GM19324 (cell line): Measurements from ENCODE around the gene GFPT2.

Experiments used
- ATAC-seq: cut with Tn5 transposase; IDR thresholded peaks from one replicate; pipeline ENCODE4 v1.9.1; 2021; ENCODE audit warnings: mild to moderate bottlenecking, moderate library complexity; ENCODE audit not compliant: unreplicated experiment, low FRiP score

GFPT2 gene

GRCh38 chr5:180290568-180291233 lies 62.4 kb downstream of the GFPT2 start:
- ATAC-seq = no peak

DNA sequence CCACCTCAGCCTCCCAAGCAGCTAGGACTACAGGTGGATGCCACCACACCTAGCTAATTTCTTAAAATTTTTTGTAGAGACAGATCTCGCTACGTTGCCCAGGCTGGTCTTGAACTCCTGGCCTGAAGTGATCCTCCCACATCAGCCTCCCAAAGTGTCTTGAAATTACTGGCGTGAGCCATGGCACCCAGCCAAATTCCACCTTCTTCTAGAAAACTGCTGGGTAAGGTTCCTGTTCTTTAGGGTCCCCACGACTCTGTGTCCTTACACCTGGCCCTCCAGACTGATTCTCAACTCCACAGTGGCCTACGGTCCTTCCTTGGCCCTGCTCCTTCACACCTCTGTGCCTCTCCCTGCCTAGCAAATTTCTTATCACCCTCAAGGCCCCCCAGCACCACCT lies 63.2 kb downstream of the GFPT2 start:
- ATAC-seq = no peak

DNA sequence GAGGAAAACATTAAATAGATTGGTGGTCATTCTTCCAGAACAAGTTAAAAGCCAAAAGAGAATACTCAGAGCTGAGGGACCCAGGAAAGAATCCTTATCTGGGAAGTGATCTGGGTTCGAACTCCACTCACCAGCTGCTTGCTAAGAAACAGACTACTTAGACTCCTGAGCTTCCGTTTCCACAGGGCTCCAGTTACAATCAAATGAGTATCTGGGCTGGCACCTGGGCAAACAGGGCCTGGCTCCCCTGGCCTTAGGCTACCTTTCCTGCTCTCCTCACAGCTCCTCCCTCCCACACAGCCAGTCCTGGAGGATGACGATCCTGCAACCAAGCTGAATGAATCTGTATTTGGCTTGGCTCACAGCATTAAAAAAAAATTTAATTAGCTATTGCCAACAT lies 63.7 kb downstream of the GFPT2 start:
- ATAC-seq = no peak

DNA sequence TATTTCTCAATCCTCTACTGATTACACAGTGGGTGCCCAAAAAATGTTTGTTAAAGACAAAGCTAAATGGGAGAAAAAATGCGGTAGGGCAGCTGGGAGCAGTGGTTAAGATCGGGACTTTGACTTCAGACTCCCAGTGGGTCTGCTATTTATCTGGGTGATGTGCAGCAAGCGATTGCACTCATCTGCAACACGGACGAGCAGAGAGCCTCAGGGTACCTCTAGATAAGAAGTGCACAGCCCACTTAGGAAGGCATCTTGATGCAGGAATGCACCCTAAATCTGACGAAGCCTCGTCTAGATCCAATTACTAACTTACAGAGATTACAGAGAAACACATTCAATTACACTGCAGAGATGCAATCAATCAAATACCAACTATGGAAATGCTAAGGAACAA lies 65.3 kb downstream of the GFPT2 start:
- no peak for ATAC-seq

DNA sequence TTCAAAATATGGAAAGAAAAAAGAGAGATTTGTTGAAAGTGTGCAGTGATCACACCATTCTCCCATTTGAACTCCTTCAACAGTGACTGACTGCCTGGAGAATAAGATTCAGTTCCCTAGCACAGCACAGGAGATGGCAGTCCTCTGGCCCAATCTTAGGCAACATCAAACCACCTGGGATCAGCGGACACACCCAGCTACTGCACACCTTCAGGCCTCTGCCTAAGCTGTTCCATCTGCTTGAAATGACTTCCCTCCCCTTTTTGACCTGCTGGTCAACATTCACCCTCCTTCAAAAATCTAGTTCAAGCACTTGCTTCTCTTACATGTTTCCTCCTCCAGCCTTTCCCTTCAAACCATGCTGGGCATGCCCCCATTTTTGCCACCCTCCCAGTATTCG lies 65.7 kb downstream of the GFPT2 start:
- no peak for ATAC-seq

DNA sequence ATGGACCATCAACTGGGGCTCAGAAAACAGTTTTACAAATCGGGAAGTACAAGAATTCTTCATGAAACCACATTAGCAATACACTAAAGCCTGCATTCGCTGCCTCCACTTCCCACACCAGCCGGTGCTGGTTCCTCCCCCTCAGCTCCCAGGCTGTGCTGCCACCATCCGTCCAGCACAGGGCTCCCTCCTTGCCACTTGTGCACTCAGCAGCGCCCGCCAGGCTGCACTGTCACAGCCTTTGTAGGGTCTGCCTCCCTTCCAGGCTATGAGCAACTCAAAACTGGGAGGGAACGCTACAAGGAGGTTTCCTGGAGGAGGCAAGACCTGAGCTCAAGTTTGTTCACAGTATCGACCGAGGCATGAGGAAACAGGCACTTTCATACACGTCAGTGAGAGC lies 69.0 kb downstream of the GFPT2 start:
- no peak for ATAC-seq

- ATAC-seq = no peak
These were observed 70.0 kb downstream of the GFPT2 start for GRCh38 chr5:180283026-180283615.

DNA sequence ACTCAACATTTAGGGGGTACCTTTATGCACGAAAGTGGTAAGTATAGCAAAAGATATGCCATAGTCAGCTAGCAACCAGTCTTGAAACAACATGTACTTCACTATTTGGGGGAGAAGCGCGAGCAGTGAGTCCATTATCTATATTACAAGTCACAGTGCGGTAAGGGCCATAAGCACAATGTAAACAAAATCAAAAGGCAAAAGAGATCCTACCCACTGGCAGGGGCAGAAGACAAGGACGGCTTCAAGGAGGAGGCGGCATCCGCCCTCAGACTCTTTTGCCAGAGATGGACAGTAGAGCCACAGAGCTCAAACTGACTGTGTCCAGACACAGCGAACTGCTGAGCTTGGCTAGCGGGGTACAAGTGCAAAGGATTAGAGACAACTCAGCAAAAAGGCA lies 70.9 kb downstream of the GFPT2 start:
- ATAC-seq = no peak

GRCh38 chr5:180281706-180282105 lies 71.4 kb downstream of the GFPT2 start:
- ATAC-seq = no peak

GRCh38 chr5:180274695-180275094 lies 78.4 kb downstream of the GFPT2 start:
- no peak for ATAC-seq

- no peak for ATAC-seq
These were observed 81.9 kb downstream of the GFPT2 start for GRCh38 chr5:180271221-180271620.

DNA sequence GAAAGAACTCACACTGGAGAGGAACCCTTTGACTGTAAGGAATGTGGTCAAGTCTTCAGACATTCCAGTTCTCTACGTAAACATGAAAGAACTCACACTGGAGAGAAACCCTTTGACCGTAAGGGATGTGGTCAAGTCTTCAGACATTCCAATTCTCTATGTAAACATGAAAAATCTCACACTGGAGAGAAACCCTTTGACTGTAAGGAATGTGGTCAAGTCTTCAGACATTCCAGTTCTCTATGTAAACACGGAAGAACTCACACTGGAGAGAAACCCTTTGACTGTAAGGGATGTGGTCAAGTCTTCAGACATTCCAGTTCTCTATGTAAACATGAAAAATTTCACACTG lies 93.9 kb downstream of the GFPT2 start:
- ATAC-seq = no peak

DNA sequence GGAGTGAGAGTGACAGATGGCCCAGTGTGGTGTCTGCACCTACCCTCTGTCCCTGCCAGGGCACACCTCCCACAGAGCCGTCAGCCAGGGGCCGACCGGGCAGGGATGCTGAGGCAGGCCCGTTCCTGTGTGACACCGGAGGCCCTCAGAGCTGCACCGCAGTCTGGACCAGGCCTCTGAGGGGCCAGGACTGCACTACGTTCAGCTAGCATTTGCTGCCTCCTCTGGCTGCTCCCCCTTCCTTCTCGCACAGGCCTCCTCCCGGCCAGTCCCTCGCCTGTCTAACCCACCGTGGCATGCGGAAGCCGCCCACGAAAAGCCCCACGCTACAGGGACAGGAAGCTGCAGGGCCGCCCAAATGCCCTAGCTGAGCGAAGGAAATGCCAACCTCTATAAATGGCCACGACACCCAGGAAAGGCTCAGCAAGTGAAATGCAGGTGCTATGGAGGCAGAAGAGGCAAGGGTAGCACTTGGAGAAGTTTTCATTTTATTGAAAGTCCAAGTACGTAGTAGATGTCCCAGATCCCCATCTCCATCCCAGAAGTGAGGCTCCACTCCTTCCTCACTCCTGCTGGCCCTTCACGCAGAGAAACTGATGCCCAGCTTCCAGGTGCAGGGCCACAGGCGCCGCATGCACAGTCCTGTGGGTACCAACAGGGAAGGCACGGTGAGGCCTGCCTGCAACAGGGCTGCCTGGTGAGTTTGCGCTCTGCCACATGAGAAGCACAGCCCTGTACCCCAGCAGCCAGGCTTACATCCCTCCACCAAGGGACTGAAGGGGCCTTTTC lies 99.9 kb downstream of the GFPT2 start:
- no peak for ATAC-seq

GRCh38 chr5:180251887-180252286 lies 101.2 kb downstream of the GFPT2 start:
- no peak for ATAC-seq

DNA sequence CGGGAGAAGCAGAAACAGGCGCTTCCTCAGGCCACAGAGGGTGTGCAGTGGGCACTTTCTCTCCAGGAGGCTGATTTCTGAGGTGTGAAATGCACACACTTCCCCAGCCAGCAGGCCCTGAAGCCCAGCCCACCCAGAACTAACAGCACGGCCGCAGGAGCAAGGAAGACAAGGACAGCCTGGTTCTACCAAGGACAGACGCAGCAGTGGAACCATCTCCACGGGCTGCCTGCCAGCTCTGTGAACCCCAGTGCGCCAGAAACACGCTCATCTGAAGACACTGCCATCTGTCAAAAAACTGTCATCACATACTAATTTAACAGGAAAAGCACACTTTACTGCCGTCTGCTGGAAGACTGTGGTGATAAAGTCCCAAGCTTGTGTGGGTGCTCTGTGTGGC lies 102.0 kb downstream of the GFPT2 start:
- ATAC-seq = no peak
